M059J (cell line): ENCODE measurements around the gene NDUFB4. TPM values are rescaled to one million over a fixed set of nuclear protein-coding genes. Genes with fewer than 3 reads are reported as not detected.

ENCODE experiments used
- DNase-seq: peaks from one replicate; pipeline ENCODE4 v3.0.0-alpha.2; 2012; ENCODE audit warnings: low read depth
- total RNA-seq: library from RNA; depleted of rRNA; stranded (reverse); fragments of >200 nt; shearing (Covaris generic); gene quantifications from 2 replicates; pipeline ENCODE4 v1.2.3, GENCODE V29; 2014; rRNA removed

NDUFB4 gene
- 287 and 362 TPM in 2 replicates for total RNA-seq

- peak; percentile 100 for DNase-seq
Measured at GRCh38 chr3:120596116-120596852, at the start of gene NDUFB4. Gene NDUFB4 (plus strand): TSS chr3:120596336. CDS start chr3:120596360, 24 bp downstream.

- no peak for DNase-seq
Measured at GRCh38 chr3:120550546-120550945, 45.6 kb upstream of the NDUFB4 start.

- DNase-seq = no peak
Measured at GRCh38 chr3:120552184-120553172, 43.7 kb upstream of the NDUFB4 start.

- DNase-seq = no peak
Measured at GRCh38 chr3:120554812-120555606, 41.1 kb upstream of the NDUFB4 start.

GRCh38 chr3:120555657-120556509 is 40.3 kb upstream of the NDUFB4 start:
- no peak for DNase-seq

GRCh38 chr3:120557115-120557514 is 39.0 kb upstream of the NDUFB4 start:
- DNase-seq = no peak

GRCh38 chr3:120558771-120559241 is 37.3 kb upstream of the NDUFB4 start:
- DNase-seq = peak; percentile 97

- DNase-seq = peak; percentile 97
Measured at GRCh38 chr3:120559242-120560061, 36.7 kb upstream of the NDUFB4 start.

GRCh38 chr3:120560304-120561250 is 35.6 kb upstream of the NDUFB4 start:
- peak; percentile 57 for DNase-seq

- peak; percentile 79 for DNase-seq
Measured at GRCh38 chr3:120561251-120562045, 34.7 kb upstream of the NDUFB4 start.

- DNase-seq = no peak
Measured at GRCh38 chr3:120563356-120564022, 32.6 kb upstream of the NDUFB4 start.

GRCh38 chr3:120566243-120566975 is 29.7 kb upstream of the NDUFB4 start:
- no peak for DNase-seq

GRCh38 chr3:120567370-120568201 is 28.6 kb upstream of the NDUFB4 start:
- DNase-seq = peak; percentile 73

GRCh38 chr3:120568202-120568531 is 28.0 kb upstream of the NDUFB4 start:
- no peak for DNase-seq

- peak; percentile 73 for DNase-seq
Measured at GRCh38 chr3:120568598-120568997, 27.5 kb upstream of the NDUFB4 start.
